Neural cell (in vitro differentiated cells): Measurements from ENCODE around the gene HIPK2. TPM values are rescaled to one million over a fixed set of nuclear protein-coding genes. Genes with fewer than 3 reads are reported as not detected.

Experiments
- H2AFZ ChIP-seq: fragments of 200-600, 300-800 bp; sonication (generic), shearing (Covaris generic); 2 replicates; pipeline ENCODE4 v1.6.0; 2014; ENCODE audit warnings: low read depth, mild to moderate bottlenecking, antibody characterized with exemption, low read length, moderate library complexity
- H3F3A ChIP-seq: fragments of 200-600 bp; shearing (Covaris generic); 2 replicates; pipeline ENCODE4 v1.6.1; 2016; ENCODE audit warnings: mild to moderate bottlenecking, moderate library complexity, mixed read lengths, antibody characterized with exemption, low read length; ENCODE audit not compliant: insufficient read depth, poor library complexity, severe bottlenecking
- H3K27ac ChIP-seq: fragments of 200-600, 300-800 bp; sonication (generic), shearing (Covaris generic); 2 replicates; pipeline ENCODE4 v1.5.1; 2014; ENCODE audit warnings: mild to moderate bottlenecking, low read length, moderate library complexity
- H3K27me3 ChIP-seq: fragments of 300-800, 200-600 bp; sonication (generic), shearing (Covaris generic); 2 replicates; pipeline ENCODE4 v1.6.0; 2014; ENCODE audit warnings: mild to moderate bottlenecking, low read depth, low read length, moderate library complexity; ENCODE audit not compliant: insufficient read depth
- H3K36me3 ChIP-seq: fragments of 300-800, 200-600 bp; sonication (generic), shearing (Covaris generic); 2 replicates; pipeline ENCODE4 v1.5.1; 2014; ENCODE audit warnings: mild to moderate bottlenecking, antibody characterized with exemption, low read length, moderate library complexity; ENCODE audit not compliant: insufficient read depth
- H3K4me2 ChIP-seq: fragments of 300-800, 200-600 bp; sonication (generic), shearing (Covaris generic); 2 replicates; pipeline ENCODE4 v1.6.0; 2014; ENCODE audit warnings: mild to moderate bottlenecking, low read length
- H3K4me3 ChIP-seq: fragments of 300-800, 200-600 bp; sonication (generic), shearing (Covaris generic); 2 replicates; pipeline ENCODE4 v1.5.1; 2014; ENCODE audit warnings: mild to moderate bottlenecking, low read length, moderate library complexity
- H3K79me2 ChIP-seq: fragments of 200-600 bp; shearing (Covaris generic); replicated peaks from 2 replicates; pipeline ENCODE4 v1.6.0; 2014; ENCODE audit warnings: mild to moderate bottlenecking, low read length, moderate library complexity; ENCODE audit not compliant: insufficient read depth
- H3K9ac ChIP-seq: fragments of 300-800, 200-600 bp; sonication (generic), shearing (Covaris generic); 2 replicates; pipeline ENCODE4 v1.6.1; 2016; ENCODE audit warnings: mild to moderate bottlenecking, low read length, mixed read lengths
- H3K9me2 ChIP-seq: fragments of 200-600 bp; shearing (Covaris generic); 2 replicates; pipeline ENCODE4 v1.6.1; 2016; ENCODE audit warnings: mild to moderate bottlenecking, low read length, mixed read lengths; ENCODE audit not compliant: insufficient read depth
- H3K9me3 ChIP-seq: fragments of 200-600, 300-800 bp; sonication (generic), shearing (Covaris generic); 2 replicates; pipeline ENCODE4 v1.6.1; 2016; ENCODE audit warnings: mild to moderate bottlenecking, mixed run types, low read length, moderate library complexity, mixed read lengths
- H4K20me1 ChIP-seq: fragments of 200-600 bp; shearing (Covaris generic); 2 replicates; pipeline ENCODE4 v1.6.1; 2016; ENCODE audit warnings: mild to moderate bottlenecking, mixed run types; ENCODE audit not compliant: insufficient read depth
- EP300 ChIP-seq: fragments of 450-650 bp; conservative IDR thresholded peaks from 2 replicates; pipeline ENCODE4 v1.6.1; 2014; ENCODE audit warnings: antibody characterized with exemption, mild to moderate bottlenecking, moderate library complexity; ENCODE audit not compliant: poor library complexity, severe bottlenecking
- EZH2 ChIP-seq: fragments of 200-600, 300-800 bp; shearing (Covaris generic), sonication (generic); IDR thresholded peaks from 2 replicates; pipeline ENCODE4 v1.6.1; 2014; ENCODE audit warnings: antibody characterized with exemption, low read length, borderline replicate concordance, mild to moderate bottlenecking; ENCODE audit not compliant: insufficient read depth, poor library complexity, severe bottlenecking
- MXI1 ChIP-seq: fragments of 450-650 bp; conservative IDR thresholded peaks from 2 replicates; pipeline ENCODE4 v1.6.1; 2014; ENCODE audit warnings: antibody characterized with exemption, mild to moderate bottlenecking; ENCODE audit not compliant: poor library complexity, severe bottlenecking
- POLR2AphosphoS5 ChIP-seq: IDR thresholded peaks from 2 replicates; pipeline ENCODE4 v1.6.1; 2012
- RAD21 ChIP-seq: fragments of 450-650 bp; conservative IDR thresholded peaks from 2 replicates; pipeline ENCODE4 v1.6.1; 2014; ENCODE audit warnings: antibody characterized with exemption, mild to moderate bottlenecking, moderate library complexity
- REST ChIP-seq: IDR thresholded peaks from 2 replicates; pipeline ENCODE4 v1.6.1; 2012; ENCODE audit warnings: borderline replicate concordance
- SMC3 ChIP-seq: fragments of 450-650 bp; conservative IDR thresholded peaks from 2 replicates; pipeline ENCODE4 v1.6.1; 2014; ENCODE audit warnings: antibody characterized with exemption, mild to moderate bottlenecking, moderate library complexity; ENCODE audit not compliant: poor library complexity
- TAF1 ChIP-seq: IDR thresholded peaks from 2 replicates; pipeline ENCODE4 v1.6.1; 2012; ENCODE audit warnings: low read depth
- polyA plus RNA-seq: library from polyadenylated mRNA; depleted of rRNA; stranded (reverse); fragments of >200 nt; gene quantifications from 2 replicates; pipeline ENCODE4 v1.2.3, GENCODE V29; 2014
- TF ChIP-seq, protein P1 (sequence below): fragments of 450-650 bp; IDR thresholded peaks from 2 replicates; pipeline ENCODE4 v1.5.1; 2014; ENCODE audit warnings: antibody characterized with exemption, mild to moderate bottlenecking, moderate library complexity; ENCODE audit not compliant: poor library complexity, severe bottlenecking

The HIPK2 gene
- polyA plus RNA-seq, 1 donor from 2014 or later, result 8.5 TPM

- Histone ChIP-seq H3K9me3 (peaks cover 3% of the 10 kb centered on the region), H2AFZ (no peak overlapping the region), H3K27ac (no peak overlapping the region), H3F3A (no peaks in the 10 kb centered on the region), H3K9me2 (no peaks in the 10 kb centered on the region), H3K79me2 (no peaks in the 10 kb centered on the region), H3K27me3 (no peaks in the 10 kb centered on the region), H3K4me2 (no peak overlapping the region), H3K4me3 (no peak overlapping the region), H3K9ac (no peak overlapping the region), H3K36me3 (no peaks in the 10 kb centered on the region), H4K20me1 (no peaks in the 10 kb centered on the region)
- TF ChIP-seq RAD21, result no peak
- TF ChIP-seq TAF1, result no peak
- TF ChIP-seq SMC3, result no peak
Observed at GRCh38 chr7:139799586-139799985, 21.8 kb upstream of the HIPK2 start.

GRCh38 chr7:139798892-139799291 lies 21.1 kb upstream of the HIPK2 start:
- Histone ChIP-seq H3K79me2 (no peaks in the 10 kb centered on the region), H3K27ac (no peak overlapping the region), H3K9ac (no peak overlapping the region), H3K4me2 (no peak overlapping the region), H2AFZ (no peak overlapping the region), H3K9me2 (no peaks in the 10 kb centered on the region), H3F3A (no peaks in the 10 kb centered on the region), H3K27me3 (no peaks in the 10 kb centered on the region), H3K36me3 (no peaks in the 10 kb centered on the region), H3K4me3 (no peak overlapping the region), H4K20me1 (no peaks in the 10 kb centered on the region), H3K9me3 (peaks cover 3% of the 10 kb centered on the region)
- TF ChIP-seq, protein P1, sequence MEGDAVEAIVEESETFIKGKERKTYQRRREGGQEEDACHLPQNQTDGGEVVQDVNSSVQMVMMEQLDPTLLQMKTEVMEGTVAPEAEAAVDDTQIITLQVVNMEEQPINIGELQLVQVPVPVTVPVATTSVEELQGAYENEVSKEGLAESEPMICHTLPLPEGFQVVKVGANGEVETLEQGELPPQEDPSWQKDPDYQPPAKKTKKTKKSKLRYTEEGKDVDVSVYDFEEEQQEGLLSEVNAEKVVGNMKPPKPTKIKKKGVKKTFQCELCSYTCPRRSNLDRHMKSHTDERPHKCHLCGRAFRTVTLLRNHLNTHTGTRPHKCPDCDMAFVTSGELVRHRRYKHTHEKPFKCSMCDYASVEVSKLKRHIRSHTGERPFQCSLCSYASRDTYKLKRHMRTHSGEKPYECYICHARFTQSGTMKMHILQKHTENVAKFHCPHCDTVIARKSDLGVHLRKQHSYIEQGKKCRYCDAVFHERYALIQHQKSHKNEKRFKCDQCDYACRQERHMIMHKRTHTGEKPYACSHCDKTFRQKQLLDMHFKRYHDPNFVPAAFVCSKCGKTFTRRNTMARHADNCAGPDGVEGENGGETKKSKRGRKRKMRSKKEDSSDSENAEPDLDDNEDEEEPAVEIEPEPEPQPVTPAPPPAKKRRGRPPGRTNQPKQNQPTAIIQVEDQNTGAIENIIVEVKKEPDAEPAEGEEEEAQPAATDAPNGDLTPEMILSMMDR, result no peak
- TF ChIP-seq MXI1 (no peak), SMC3 (no peak), REST (no peak), POLR2AphosphoS5 (no peak), RAD21 (no peak), EP300 (no peak), EZH2 (no peak), TAF1 (no peak)

DNA sequence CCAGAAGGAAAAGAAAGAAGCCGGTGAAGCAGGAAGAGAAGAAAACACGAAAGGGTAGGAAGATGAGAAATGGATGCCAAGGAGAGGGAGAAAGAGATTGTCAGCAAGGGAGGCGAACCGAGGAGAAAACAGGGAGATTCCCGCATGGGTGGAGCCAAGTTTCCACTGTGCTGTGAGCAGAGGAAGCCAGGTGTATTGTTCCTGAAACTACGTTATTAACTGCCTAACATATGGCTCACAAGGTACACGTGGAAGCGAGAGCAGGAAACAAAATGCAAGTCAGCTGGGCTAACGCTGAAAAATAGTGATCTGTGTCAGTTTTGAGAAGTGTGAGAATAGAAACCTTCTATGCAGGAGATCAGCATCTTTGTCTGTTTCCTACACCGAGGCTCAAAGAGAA lies 20.4 kb upstream of the HIPK2 start:
- H3K9me3 ChIP-seq, result no peaks in the 10 kb centered on the region
- no peaks in the 10 kb centered on the region for H3K27me3 ChIP-seq
- no peaks in the 10 kb centered on the region for H3F3A ChIP-seq
- no peak overlapping the region for H3K9ac ChIP-seq
- H3K79me2 ChIP-seq, result no peaks in the 10 kb centered on the region
- H3K36me3 ChIP-seq, result no peaks in the 10 kb centered on the region
- H3K4me3 ChIP-seq, result no peak overlapping the region
- H4K20me1 ChIP-seq, result no peaks in the 10 kb centered on the region
- no peak overlapping the region for H2AFZ ChIP-seq
- H3K27ac ChIP-seq, result no peak overlapping the region
- no peaks in the 10 kb centered on the region for H3K9me2 ChIP-seq
- TF ChIP-seq REST (no peak), TAF1 (no peak)
- TF ChIP-seq, protein P1, result no peak
- H3K4me2 ChIP-seq, result no peak overlapping the region
